Islet of Langerhans (tissue), 1 donor: ENCODE data around the gene BCS1L.

Source experiments
- FAIRE-seq: peaks from one replicate; lab custom pipeline; 2011; peaks lifted over from hg19 to GRCh38; lab: Jason Lieb, UNC

BCS1L gene

GRCh38 chr2:218662377-218662776 lies 2.9 kb downstream of the BCS1L start:
- FAIRE-seq: no peak

DNA sequence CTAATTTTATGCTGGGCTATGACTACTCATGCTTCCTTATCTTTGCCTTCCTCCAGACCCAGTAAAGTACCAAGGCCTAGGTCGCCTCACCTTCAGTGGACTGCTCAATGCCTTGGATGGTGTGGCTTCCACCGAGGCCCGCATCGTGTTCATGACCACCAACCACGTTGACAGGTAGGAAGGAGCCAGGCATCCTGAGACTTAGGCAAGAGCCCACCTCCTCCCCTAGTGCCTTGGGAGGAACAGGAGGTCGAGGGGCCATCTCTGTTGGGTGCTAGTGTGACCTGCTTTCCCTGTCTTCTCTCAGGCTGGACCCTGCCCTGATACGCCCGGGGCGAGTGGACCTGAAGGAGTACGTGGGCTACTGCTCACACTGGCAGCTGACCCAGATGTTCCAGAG lies 3.3 kb downstream of the BCS1L start:
- no peak for FAIRE-seq

- no peak for FAIRE-seq
Measured at GRCh38 chr2:218663901-218664300, 4.4 kb downstream of the BCS1L start.

GRCh38 chr2:218664653-218665052 lies 5.2 kb downstream of the BCS1L start:
- FAIRE-seq: no peak

GRCh38 chr2:218671097-218671653 lies 11.7 kb downstream of the BCS1L start:
- FAIRE-seq: no peak

DNA sequence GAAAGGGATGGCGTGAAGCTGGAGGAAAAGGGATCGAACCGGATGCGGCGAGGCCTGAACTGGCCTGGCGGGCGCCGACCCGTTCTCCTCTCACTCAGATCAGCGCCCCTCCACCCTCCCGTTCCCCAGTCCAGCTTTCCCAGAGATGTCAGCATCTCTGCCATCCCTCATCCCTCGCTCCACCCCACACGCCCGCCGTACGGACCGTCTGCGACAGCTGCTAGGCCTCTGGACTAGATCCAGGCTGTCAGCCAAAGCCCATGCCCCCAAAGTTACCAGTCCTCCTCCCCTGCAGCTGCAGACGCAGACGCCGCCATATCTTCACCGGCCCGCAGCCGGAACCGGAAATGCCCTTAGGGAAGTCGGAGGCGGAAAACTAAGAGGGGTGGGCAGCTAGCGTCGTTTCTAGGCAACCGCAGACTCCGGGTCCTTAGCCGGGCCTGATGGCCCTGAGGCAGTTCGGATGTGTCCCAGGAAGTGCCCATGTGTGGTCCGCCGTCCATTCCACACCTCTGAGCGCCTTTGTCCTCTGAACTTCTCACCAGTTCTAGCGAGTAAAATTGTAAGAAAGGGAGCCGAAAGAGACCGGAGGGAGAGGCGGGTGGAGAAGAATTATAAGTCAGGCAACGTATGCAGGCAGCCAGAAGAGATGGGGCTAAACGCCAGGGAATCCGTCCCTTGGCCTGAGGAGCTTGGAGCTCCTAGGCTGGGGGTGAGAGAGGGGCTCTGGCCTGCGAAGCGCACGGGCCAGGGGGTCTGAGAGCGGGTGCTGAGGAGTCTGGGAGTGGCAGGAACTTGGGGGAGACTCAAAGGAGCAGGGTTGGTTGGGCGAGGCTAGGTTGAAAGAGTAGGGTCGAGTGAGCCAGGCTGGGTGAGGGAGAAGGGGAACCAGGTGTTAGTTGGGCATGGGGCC lies 12.4 kb downstream of the BCS1L start, which contains the start of the genes RNF25 and STK36:
Gene RNF25 (minus strand): TSS at position 349 of the 913 bp plus-strand sequence. CDS start 32 bp downstream, at position 317.
Gene STK36 (plus strand): TSS at position 433 of the 913 bp plus-strand sequence. CDS start 744 bp downstream, outside the sequence.
- FAIRE-seq: no peak

DNA sequence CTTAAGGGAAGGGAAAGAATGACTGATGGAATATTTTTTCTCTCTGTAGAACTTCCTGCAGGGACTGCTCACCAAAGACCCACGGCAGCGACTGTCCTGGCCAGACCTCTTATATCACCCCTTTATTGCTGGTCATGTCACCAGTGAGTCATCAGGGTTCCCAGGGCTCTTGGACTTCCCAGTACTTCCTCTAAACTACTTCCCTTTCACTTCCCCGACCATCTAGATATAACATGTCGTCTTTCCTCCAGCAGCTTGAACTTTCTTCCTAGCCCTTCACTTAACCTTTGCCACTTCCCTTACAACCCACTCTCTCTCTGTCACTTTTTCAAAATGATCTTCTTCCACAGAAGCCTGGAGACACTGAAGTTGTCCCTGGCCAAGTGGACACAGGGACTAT lies 19.6 kb downstream of the BCS1L start:
- FAIRE-seq: no peak

DNA sequence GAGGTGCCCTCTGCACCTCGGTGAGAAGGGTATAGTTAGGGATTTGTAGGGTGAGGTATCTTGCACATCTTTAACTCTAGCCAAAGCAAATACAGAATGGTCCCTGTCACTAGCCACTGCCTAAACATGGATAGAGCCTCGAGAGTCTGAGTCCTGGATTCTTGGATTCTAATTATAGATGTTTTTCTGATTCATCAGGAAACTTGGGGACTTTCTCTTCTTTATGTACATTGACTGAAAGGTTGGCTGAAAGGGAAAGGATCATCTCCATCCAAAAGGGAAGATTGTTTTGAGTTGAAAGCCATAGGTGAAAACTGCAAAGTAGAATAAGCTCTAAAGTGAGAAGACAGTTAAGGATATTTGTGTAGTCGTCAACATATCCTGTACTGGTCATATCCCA lies 20.6 kb downstream of the BCS1L start:
- FAIRE-seq: no peak

GRCh38 chr2:218687400-218688060 lies 28.0 kb downstream of the BCS1L start:
- FAIRE-seq: peak; percentile 53

DNA sequence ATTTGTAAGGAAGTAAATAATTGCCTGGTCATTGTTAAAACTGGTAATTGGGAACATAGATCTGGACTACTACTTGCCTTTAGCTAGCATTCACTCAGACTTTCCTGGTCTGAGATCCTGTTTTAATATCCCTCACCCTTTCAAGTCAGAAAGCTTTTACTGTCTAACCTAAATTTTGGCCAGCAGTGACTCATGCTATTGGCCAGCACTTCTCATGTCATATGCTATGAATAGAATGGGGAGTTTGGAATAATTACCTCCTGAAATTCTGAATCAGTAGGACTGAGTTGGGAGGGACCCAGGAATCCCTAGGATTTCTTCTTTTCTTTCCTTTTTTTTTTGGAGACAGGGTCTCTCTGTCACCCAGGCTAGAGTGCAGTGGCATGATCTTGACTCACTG lies 31.8 kb downstream of the BCS1L start:
- no peak for FAIRE-seq

DNA sequence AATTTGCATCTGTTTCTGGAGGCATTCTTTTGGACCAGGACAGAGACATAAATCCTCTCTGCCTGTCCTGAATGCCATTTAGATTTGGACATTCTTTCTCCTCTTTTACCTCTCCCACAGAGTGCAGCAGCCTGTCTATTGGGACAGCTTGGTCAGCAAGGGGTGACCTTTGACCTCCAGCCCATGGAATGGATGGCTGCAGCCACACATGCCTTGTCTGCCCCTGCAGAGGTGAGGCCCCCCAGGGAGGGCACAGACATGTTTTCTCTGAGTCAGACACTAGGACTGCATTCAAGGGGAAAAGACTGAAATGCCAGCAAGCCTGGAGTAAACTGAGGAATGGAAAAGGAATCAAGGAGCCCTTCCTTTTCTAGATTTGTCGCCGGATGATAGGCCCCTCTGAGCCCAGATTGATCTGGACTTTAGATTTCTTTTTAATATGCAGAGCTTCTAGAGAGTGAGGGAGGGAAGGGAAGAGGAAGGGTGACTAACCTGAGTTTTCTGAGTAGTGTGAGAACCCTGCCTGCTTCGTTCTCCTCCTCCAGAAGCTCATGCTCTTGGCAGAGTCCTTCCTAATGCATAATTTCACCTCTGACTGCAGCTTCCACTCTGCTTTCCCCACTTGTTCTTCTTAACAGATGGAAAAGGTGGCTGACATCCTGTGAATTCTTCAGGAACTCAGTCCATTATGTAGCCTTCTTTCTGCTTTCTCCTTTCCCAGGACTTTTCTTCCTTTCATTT lies 35.1 kb downstream of the BCS1L start:
- no peak for FAIRE-seq

DNA sequence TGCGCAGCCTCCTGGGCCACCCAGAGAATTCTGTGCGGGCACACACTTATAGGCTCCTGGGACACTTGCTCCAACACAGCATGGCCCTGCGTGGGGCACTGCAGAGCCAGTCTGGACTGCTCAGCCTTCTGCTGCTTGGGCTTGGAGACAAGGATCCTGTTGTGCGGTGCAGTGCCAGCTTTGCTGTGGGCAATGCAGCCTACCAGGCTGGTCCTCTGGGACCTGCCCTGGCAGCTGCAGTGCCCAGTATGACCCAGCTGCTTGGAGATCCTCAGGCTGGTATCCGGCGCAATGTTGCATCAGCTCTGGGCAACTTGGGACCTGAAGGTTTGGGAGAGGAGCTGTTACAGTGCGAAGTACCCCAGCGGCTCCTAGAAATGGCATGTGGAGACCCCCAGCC lies 39.4 kb downstream of the BCS1L start:
- FAIRE-seq: no peak

- no peak for FAIRE-seq
Measured at GRCh38 chr2:218701806-218702205, 42.3 kb downstream of the BCS1L start.

- no peak for FAIRE-seq
Measured at GRCh38 chr2:218703341-218703740, 43.9 kb downstream of the BCS1L start.

DNA sequence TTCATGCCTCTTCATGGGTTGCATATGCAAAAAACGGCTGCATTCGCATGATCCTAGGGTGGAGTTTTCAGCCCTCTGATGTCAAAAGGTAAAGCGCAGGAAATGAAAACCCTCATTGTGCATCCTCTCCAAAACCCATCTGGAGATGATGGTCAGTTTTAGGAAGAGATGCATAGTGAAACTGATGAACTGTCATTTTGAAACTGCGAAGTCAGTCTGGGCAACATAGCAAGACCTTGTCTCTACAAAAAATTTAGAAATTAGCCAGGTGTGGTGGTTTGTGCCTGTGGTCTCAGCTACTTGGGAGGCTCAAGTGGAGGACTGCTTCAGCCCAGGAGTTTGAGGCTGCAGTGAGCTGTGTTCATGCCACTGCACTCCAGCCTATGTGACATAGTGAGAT lies 48.6 kb downstream of the BCS1L start:
- no peak for FAIRE-seq

DNA sequence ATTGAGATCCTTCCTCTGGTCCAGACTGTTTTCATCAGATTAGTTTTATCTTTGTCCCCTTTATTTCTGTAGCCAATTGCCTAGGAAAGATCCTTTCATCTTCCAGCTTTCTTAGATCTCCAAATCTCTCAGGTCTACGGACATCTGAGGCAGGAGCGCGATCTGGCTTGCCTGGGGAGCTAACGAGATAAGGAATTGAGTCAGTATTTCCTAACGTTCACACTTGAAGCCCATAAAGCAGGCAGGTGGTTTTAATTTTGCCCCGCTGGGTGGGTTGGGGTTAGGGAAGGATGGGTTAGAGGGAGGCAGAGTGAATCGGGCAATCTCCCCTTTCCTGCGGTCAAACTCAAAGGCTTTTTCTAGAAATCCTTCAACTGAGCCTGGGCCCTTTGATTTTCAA lies 50.4 kb downstream of the BCS1L start:
- FAIRE-seq: no peak

GRCh38 chr2:218710334-218710686 lies 50.8 kb downstream of the BCS1L start:
- no peak for FAIRE-seq

- FAIRE-seq: no peak
Measured at GRCh38 chr2:218710687-218711549, 51.4 kb downstream of the BCS1L start, which contains the start of gene TTLL4. Gene TTLL4, plus strand, starts transcription at chr2:218710835. Its CDS starts 26,842 bp downstream, at chr2:218737677.

- no peak for FAIRE-seq
Measured at GRCh38 chr2:218711550-218711929, 52.1 kb downstream of the BCS1L start.
